Activated CD4-positive, alpha-beta T cell treated with anti-CD3 and anti-CD28 coated beads for 24 hours (primary cell): ENCODE results near the gene PSMB8.
A peak's percentile ranks its signal among the peaks of the same experiment; 100 is the strongest.
"Not testable (repeated sequence)": the region's sequence is repeated elsewhere in the genome, so short reads cannot be mapped to it uniquely, and the experiment has no call there.

Experiments used
- DNase-seq, 2 donors: peaks; one replicate each; pipeline ENCODE4 v3.0.0-alpha.2; 2020; ENCODE audit warnings: low read depth in 2 of 2

PSMB8 gene

DNA sequence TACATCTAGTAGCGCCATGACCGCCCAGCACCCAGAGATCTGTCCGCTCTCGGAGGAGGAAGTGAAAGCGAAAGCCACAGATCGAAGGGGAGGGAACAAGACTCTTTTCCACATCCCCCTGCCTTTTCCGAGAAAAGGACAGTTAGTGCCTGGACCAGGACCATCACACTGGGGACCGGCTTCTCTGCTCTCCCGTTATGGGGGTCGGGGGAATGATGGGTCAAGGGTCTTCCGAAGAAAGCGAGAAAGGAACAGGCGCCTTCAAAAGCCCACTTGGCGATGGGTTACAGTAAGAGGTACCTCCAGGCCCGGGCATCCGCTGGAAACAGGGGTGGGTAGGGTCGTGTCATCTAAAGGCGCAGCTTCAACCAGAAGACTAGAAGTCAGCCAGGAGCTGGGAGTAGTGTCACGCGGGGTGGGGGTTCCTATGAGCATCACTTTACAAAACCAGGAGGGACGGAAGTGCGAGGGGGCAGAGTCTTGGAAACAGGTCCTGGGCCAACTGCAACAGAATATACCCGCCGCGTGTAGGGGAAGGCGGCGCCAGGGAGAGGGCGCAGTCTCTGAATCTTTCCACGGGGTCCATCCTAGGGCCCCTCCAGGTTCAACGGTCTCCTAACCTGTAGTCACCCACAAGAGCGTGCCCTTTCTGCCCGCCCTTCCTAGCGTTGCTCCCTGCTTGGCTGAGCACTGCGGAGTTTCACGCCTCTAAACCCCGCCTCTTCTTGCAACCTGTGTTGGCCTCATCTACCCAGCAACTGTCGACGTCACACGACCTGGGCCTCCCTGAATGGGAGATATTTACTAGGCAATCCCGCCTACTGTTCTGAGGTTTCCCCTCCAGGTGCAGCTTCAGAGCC is at the start of gene PSMB8:
TSS of gene PSMB8 (minus strand) at position 69 of the 860 bp plus-strand sequence. CDS start at position 18, 51 bp downstream.
- DNase-seq = peak; percentile 94 to 98

DNA sequence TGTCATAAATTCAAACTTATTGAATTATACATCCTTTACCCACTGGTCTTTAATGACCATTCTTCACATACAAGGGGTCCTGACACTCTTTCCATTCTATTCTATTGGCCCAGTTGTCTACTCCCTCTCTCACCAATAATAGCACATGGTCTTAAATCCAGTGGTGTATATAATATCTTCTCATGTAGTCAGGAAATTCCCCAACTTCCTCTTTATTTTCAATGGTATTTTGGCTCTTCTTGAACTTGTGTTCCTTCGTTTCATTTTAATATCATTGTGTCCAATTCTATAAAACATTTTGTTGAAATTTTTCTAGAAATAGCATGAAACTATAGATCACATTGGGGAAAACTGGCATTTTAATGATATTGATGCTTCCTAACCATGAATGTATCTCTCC is 47.0 kb upstream of the PSMB8 start:
- DNase-seq = no peak

DNA sequence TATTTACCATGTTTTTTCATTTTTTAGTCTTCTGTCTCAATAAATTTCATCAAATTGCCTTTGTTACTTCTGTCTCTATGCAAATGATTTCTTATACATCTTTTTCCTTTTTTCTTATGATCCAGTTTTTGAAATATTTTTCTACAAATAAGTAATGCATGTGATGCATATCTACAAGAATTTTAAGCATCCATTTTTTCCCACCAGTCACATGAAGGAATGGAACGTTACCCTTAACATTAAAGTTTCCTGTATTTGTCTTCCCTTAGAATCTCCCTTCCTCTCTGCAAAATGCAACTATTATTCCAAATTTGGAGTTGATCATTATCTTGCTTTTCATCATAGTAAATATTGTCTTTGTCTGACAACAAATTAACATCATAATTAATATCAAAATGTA is 45.7 kb upstream of the PSMB8 start:
- DNase-seq = no peak

DNA sequence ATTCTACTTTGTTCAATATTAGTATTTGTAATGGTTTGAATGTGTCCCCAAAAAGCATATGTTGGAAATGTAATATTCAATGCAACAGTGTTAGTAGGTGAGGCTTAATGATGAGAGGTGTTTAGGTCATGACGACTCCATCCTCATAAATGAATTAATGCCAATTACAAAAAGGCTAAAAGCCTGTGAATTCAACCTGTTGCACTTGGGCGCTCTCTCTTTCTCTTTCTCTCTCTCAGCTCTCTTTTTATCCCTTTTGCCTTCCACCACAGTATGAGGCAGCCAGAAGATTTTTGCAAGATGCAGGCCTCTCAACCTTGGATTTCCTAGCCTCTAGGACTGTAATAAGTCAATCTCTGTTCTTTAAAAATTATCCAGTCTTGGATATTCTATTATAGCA is 44.7 kb upstream of the PSMB8 start:
- no peak for DNase-seq

DNA sequence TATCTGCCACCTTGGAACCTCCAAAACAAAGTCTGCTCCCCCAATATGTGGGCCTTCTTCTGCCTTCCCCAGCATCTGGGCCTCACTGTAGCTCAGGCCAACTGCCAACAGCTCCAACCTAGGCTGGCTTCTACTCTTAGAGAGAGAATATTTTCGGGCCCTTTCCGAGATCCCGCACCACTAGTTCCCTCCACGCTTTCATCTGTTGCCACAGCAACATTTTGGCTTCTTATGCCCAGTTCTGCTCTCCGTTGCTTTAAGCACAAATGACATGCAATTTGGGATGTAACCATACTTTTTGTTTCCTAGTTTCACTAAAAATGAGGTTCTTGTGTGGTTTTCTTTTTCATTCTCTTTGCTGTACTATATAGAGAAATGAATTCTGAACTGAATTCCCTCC is 43.8 kb upstream of the PSMB8 start:
- no peak for DNase-seq

DNA sequence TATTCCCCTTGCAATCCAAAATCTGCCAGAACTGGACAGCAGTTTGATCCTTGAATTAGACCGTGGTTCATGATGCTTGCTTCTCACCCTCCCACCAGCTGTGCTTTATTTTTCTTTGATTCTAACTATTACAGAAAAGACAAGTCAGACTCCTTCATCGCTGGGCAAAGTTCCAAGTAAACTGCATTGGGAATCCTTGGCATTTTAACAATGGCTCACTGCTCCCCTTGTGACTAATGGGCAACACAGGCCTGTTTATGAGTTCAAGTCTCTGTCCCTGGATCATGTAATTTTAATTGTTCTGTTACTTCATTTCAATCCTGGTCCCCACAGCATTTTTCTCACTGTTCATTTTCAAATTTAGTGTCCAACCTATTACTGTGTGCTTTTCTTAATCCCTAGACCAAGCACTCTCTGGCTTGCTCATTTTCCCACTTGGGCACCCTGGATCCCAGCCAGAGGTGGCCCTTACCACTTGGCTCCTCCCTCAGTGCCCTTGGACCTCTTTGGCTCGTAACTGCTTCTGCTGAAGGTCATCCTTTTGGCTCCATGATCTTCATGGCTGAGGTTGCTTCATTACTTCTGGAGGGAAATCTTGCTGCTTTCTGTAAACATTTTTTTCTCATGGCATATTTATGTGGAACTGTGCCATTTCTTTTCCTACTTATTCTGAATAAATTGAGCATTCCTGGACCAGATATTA is 43.0 kb upstream of the PSMB8 start:
- no peak for DNase-seq

DNA sequence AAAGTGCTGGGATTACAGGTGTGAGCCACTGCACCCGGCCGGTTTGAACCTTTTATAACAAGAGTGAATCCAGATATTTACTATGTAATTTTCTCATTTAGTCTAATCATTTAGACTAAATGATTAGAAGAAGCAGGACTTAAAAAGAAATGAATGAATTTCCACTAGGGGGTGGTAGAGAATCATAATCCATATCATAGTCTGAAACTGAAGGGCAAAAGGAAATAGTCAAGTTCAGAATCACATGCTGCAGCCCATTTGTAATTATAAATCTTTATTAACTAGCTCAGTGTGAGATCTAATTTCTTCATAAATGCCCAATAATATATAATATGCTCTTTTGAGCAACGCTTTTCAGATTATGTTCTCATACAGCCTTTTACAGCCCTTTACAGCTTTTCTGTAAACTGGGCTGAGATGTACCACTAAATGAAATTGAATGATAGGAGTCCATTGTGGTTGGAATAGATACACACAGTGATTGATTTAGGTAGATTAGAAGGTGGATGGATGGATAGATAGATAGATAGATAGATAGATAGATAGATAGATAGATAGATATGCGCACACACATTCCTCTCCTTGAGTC is 41.9 kb upstream of the PSMB8 start:
- no peak for DNase-seq

DNA sequence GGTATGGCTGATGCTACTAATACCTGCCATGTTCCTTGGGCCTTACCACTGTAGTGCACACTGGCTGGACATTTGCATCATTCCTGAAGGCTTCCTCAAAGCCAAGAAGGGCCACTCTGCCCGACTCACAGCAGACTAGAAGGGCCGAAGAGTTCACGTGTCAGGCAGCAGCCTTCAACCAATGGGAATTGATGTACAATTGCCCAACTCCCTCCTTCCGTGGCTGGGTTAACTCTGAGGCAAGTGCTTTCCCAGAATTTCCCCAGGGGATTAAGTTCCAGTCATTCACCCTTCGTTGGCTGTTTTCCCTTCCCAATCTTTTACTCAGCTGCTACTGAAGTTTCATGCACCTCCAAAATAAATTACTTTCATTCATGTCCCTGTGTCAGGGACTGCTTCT is 39.9 kb upstream of the PSMB8 start:
- DNase-seq = no peak

DNA sequence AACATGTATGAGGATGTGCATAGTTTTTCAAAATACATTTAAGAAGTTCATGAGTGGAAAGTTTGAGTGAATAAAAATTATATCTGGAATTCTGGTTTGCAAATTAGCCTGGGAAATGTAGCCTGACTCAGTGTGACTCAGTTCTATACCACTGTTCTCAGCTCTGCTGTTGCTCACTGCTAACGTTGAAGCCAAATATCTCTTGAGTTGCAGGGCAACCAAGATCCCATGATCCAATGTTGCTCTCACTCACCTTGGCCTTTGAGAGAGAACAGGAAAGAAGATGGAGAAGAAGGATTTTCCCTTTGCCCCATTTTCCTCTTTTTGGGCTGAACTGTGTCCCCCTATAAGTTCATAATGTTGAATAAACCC is 39.0 kb upstream of the PSMB8 start:
- no peak for DNase-seq

DNA sequence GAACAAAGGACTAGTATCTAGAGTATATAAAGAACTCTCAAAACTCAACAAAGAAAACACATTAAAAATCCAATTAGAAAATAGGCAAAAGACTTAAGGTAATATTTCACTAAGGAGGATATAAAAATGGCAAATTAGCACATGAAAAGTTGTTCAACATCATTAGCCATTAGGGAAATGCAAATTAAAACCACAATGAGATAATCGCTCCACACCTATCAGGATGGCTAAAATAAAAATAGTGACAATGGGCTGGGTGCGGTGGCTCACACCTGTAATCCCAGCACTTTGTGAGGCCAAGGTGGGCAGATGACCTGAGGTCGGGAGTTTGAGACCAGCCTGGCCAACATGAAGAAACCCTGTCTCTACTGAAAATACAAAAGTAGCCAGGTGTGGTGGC is 37.1 kb upstream of the PSMB8 start:
- not testable (repeated sequence) for DNase-seq

DNA sequence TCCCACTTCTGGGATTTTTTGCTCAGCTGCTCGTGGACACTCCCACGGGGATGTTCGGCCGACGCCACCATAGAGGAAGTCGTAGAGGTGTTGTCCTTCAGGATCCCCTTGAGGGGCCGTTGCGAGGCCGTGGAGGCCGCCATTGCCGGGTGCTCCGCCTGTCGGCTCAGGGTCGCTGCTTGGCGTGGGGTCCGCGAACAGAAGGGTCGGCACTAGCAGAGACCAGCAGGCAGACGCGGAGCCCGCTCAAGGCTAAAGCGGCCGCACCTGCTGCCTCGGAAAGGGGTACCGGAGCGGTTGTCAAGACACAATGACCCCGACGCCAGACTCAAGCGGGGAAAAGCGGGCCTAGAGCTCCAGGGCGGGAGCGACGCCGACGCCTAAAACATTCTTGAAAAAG is 35.8 kb upstream of the PSMB8 start:
- no peak for DNase-seq

DNA sequence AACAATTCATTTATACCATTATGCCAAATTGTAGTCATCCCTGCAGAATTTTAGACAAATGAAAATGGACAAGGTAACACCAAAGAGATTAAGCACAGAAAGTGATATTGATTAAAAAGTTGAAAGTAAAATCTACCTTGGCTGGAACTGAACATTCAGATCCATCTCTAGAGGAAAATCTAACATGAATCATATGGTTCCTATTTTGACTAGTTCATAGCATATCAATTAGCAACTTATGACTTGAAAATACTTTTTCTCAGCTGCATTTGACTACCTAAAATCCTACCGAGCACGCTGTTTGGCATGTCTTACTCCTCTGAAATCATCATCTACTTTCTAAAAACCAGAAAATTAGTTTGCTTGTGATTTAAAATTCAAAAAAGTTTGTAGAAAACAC is 32.8 kb upstream of the PSMB8 start:
- no peak for DNase-seq

DNA sequence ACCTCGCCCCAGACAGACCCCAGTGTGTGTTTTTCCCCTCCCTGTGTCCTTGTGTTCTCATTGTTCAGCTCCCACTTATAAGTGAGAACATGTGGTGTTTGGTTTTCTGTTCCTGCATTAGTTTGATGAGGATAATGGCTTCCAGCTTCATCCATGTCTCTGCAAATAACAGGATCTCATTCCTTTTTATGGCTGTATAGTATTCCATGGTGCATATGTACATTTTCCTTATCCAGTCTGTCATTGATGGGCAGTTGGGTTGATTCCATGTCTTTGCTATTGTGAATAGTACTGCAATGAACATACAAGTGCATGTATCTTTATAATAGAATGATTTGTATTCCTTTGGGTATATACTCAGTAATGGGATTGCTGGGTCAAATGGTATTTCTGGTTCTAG is 30.1 kb upstream of the PSMB8 start:
- not testable (repeated sequence) for DNase-seq

DNA sequence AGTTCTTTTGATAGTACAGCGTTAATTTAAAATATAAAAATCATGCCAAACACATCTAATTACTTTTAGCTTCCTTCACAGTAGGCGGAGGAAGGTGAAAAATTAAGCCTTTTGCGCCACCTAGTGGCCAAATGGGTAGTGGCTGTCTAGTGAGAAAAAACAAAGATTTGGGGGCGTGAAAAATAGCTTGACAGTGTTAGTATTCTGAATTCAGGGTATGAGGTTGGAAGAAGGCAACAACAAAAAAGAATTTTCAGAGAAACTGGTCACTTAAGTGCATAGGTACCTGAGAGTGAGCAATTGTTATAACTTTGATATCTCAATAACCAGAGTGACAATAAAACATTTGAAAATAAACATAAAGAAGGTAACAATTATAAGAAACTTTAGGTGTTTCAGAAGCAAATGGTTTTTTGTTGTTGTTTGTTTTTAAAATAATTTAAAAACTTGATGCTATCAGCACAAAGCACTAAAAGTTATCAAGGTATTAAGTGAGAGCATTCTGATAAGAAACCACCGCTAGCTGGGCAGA is 24.5 kb upstream of the PSMB8 start:
- peak; percentile 84 to 86 for DNase-seq

DNA sequence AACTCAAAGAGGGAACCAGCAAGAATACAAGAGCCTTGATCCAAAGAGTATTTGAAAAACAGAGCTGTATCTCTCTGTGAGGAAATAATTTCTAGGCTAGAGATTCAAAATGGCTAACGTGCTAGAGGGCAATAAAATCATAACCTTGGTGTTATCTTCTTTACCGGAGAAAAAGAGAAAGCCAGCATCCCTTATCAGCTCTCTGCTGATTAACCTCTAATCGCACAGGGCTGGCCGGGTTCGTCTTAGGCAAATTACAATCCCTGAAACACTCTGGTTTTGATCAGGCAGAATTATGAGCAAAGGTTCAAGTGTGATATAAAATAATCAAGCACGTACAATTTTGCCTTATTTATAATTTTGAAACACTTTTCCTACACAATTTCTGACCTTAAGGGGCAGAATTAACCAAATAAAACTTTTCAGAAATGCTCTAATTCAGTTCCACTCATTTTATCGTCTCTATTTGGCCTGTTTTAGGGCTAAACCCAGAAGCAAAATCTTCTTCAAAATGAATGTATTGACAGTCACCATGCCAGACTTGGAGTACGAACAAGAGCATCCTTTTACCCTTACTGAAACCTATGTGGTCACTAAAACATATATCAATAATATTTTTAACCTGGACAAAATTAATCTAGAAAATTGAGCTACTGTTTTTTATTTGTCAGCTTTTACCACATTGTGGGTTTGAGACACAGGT is 23.9 kb upstream of the PSMB8 start:
- DNase-seq = no peak

DNA sequence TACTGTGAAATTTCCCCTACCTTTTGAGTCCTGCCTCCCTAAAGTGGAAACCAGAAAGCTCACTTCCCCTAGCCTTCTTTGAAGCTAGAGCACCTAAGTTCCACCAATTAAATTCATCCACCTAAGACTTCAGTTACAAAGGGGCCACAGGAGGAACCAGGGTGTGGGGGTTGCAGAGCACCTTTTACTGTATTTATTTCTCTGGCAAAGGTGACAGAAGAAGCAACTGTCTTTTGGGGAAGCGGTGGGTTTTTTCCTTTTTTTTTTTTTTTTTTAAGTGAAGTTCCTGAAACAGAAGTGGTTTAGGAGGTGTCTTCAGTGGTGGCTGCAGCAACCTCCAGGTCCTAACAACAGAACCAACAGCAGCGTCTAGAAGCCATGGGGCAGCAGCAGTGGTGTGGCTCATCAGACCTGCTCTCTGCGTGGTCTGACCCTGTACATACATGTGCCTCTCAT is 23.2 kb upstream of the PSMB8 start:
- no peak for DNase-seq

DNA sequence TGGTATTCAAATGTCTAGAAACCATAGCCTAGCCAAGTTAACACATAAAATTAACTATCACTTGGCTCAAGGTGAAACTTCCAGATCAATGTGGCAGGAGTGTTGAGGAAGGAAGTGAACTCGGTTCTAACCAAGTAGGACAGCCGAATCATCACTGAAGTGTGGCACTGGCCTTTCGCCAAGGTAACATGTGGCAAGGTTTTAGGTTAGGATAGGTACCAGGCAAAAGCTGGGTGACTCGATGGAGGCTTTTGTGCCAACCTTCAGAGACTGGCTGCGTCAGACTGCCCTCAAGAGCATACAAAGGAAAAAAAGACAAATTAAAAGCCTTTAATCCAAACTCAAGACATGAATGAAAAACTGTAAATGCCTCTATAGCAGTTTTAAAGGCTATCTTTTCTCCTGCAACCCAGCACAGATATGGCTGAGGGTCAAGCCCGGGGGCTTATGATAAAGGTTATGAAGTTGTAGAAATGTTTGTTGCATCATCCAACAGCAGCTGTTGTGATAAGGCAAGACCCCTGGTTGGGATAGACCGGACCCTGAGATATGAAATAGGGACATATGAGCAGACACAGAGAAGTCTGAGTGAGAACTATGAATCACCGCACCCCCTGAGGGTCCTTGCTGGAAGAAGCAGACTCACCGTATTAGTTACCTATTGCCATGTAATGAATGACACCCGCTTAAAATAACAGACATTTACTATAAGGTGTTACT is 22.0 kb upstream of the PSMB8 start:
- no peak for DNase-seq

DNA sequence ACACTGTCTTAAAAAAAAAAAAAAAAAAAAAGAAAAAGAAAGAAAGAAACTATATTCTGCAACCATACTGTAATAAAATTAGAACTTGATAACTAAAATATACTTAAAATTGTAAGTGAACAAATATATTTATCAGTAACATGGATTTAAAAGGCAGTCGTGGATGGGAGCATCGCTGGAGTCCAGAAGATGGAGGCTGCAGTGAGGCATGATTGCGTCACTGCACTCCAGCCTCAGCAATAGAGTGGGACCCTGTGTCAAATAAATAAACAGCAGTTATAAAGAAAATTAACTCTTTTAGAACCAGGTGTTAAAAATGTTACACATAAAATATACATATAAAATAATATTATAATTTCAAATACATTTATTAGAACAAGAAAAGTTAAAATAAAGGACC is 18.9 kb upstream of the PSMB8 start:
- no peak for DNase-seq

DNA sequence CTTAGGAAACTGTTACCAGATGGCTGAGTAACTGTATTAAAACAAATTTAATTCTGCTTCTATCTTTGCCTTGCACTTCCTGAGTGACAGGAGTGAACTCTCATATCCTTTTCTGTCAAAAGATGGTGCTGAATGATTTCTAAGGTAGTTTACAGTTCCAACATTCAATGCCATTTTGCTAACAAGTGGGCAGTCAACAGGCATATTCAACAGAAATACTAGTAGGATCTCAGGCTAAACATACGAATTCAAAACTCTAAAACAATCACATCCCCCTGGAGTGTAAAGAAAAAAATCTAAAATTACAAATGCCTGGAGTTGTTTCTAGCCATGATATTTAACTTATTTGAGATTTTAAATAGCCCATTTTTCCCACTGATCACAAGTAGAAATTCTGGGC is 16.8 kb upstream of the PSMB8 start:
- DNase-seq = no peak

DNA sequence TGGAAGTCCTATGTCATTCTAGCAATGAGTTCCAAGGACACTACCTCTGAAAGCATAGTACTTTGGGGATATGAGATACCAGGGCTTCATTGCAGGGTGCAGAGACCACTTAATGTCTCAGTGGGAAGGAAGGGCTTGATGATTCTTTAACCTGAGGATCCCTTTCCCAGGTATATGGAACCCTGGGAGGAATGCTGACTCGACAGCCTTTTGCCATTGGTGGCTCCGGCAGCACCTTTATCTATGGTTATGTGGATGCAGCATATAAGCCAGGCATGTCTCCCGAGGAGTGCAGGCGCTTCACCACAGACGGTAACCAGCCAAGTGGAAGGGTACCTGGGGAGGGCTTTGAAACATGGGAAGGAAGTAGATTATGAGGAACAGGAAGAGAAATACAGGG is 14.3 kb upstream of the PSMB8 start:
- DNase-seq = no peak

DNA sequence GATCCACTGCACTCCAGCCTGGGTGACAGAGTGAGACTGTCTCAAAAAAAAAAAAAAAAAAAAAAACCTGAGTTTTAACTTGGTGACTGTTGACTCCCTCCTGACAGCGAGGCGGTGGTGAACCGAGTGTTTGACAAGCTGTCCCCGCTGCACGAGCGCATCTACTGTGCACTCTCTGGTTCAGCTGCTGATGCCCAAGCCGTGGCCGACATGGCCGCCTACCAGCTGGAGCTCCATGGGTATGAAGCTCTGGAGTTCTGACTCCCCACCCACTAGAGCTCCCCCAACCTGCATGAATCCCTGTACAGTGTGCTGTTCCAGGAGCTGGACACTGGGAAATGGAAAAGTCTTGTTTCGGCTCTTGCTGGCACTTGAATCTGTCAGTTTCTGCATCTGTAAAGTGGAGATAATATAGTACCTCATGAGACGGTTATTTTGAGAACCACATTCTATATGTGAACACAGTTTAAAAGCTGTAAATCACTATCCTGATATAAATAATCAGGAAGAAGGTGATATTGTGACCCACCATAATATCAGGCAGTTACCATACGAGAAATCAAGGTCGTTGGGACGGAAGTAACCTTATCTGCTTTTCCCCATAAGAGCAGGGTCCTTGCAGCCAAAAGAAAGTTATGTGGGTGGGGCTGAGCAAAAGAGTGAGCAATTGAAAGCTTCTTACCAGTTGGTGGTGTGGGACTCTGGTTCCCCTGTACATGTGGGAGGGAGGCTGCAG is 13.5 kb upstream of the PSMB8 start:
- no peak for DNase-seq
